NT2/D1 (cell line): Measurements from ENCODE around the gene DBX1.

Experiments
- SUZ12 ChIP-seq: IDR thresholded peaks from 2 replicates; pipeline ENCODE4 v1.6.1; 2011; ENCODE audit not compliant: insufficient read length, insufficient read depth; ENCODE audit errors: extremely low read depth
- ZNF274 ChIP-seq: IDR thresholded peaks from 2 replicates; pipeline ENCODE4 v1.6.1; 2011; ENCODE audit warnings: mild to moderate bottlenecking, low read depth, low read length

DNA sequence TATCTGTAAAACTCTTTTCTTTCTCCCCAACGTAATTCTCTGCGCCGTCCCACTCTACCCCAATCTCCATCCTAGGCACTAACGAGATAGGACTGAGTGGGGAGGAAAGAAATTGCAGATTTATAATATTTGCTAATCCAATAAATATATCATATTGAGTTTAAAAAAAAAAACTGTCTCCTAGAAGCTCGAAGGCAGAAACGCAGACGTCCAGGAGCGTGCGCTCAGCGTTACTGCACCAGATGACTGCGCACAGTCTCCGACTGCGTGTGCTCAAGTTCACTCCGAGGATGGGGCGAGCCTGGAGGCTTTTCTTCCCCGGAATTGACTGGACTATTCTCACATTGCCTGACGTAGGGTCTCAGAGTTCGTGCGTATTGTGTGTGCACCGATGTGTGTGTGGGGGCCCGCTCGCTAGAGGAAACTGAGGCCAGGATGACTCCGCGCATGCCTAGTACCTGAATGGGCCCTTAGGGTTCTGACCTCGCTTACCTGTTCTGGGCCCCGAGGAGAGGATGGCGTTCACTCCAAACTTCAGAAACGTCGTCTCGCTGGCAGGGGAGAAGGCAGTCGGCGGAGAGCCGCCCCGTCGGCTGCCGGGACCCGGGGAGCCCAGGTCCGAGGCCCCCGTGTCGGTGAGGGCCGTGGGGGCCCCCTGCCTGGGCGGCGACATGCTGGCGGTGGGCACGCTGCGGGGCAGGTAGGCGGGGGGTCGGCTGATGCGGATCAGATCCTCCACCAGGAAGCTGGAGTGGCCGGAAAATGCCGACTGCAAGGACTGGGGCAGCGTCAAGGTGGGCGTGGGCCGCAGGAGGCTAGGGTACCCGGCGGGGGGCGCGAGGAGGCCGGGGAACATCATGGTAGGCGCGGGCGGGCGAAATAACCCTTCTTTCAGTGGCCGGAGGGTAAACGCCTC lies 551 bp downstream of the DBX1 start:
- TF ChIP-seq SUZ12 (peak; percentile 78), ZNF274 (no peak)
